ENCODE data around the gene CYREN.

The CYREN gene

DNA sequence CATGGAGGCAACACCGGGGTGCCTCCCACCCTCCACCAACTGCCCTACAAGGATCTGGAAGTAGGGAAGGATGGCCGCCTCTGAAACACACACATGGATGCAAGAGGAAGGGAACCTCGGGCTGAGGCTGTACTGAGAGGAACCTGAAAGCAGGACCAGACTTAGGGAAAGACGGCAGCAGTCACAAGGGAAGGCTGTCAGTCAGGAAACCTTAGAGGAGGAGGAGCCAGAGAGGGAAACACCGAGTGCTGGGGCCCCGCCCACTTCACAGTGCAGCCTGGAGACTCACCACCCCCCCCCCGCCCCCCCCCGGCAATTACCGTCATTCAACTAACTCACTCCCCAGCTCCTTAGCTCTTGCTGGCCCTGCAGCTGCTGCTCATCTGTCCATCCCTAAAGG, 2.5 kb downstream of the CYREN start:
- DNase-seq (ENCODE audit: extremely low read depth, low read depth): no peak
- TF ChIP-seq, protein P1, sequence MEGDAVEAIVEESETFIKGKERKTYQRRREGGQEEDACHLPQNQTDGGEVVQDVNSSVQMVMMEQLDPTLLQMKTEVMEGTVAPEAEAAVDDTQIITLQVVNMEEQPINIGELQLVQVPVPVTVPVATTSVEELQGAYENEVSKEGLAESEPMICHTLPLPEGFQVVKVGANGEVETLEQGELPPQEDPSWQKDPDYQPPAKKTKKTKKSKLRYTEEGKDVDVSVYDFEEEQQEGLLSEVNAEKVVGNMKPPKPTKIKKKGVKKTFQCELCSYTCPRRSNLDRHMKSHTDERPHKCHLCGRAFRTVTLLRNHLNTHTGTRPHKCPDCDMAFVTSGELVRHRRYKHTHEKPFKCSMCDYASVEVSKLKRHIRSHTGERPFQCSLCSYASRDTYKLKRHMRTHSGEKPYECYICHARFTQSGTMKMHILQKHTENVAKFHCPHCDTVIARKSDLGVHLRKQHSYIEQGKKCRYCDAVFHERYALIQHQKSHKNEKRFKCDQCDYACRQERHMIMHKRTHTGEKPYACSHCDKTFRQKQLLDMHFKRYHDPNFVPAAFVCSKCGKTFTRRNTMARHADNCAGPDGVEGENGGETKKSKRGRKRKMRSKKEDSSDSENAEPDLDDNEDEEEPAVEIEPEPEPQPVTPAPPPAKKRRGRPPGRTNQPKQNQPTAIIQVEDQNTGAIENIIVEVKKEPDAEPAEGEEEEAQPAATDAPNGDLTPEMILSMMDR (IDR thresholded peaks at IDR 0.05; ENCODE audit: low read depth, low read length): no peak

DNA sequence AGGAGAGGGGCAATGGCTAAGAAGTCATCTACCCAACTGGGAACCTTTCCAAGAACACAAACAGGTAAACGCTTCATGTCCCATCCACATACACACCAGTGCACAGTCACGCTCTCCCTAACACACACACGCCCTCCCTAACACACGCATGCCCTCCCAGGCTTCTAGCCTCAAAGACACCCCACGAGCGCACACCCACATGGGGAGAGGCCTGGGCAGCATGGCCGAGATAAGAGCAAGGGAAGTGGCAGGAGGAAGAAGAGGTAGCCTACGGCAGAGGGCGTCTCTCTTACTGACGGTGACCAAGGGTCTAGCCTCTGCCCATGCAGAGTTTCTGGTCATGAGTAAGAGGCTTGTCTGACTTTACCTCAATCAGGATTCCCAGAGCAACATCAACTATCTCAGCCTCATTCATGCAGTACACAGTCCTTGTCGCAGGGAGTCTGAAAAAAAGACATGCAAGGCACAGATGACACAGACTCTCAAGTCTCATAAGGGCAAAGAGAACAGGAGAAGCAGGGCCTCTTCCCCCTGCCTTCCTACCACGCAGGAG, 3.1 kb downstream of the CYREN start:
- TF ChIP-seq, protein P1 (IDR thresholded peaks at IDR 0.05; ENCODE audit: low read depth, low read length): no peak
- DNase-seq (ENCODE audit: extremely low read depth, low read depth): no peak

DNA sequence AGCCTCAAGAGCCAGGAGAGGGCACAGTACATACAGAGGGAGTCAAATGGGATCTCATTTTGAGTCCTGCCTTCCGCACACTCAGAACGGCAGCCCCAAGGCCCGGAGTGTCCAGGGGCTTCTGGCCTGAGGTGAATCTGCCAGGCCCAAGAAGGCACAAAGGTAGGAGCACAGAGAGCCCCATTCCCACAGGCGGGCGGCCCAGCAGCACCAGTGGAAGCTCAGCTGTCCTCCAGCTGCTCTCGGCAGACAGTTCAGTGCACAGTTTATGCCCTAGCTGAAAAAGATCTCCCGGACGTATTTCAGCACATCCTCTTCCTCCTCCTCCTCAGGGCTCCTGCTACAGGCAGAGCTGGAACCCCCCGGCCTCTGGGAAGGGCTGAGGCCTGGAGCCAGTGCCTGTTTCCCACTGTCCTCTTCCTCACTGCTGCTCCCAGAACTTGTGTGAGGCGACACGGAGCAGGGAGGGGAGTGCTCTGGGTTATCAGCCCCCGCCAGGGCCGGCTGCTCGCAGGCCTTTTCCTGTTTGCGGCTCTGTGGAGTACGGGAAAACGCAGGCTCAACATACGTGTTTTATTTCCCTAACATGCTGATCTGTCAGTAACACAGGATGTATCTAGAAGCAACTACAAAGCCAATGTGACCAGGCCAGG, 4.0 kb downstream of the CYREN start:
- no peak for DNase-seq (ENCODE audit: extremely low read depth, low read depth)
- TF ChIP-seq, protein P1 (IDR thresholded peaks at IDR 0.05; ENCODE audit: low read depth, low read length): no peak

DNA sequence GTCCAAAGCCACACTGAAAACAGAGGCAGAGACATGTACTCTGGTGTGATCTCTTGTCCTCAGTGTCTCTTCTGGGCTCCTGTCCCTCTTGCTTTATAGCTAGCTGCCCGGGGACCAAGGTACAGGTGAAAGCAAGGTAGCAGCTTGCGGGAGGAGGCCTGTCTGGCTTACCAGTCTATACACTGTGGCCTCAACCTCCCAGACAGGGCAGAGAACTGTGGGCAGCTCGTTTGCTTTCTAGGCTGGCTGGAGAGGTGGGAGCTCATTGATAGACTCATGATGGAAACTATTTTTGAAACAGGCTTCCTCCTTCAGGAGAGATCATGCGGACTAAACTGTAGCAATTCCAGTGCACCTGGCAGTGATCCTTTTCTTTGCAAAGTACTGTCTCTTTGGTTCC, 4.6 kb downstream of the CYREN start:
- TF ChIP-seq, protein P1 (IDR thresholded peaks at IDR 0.05; ENCODE audit: low read depth, low read length): no peak
- no peak for DNase-seq (ENCODE audit: extremely low read depth, low read depth)

DNA sequence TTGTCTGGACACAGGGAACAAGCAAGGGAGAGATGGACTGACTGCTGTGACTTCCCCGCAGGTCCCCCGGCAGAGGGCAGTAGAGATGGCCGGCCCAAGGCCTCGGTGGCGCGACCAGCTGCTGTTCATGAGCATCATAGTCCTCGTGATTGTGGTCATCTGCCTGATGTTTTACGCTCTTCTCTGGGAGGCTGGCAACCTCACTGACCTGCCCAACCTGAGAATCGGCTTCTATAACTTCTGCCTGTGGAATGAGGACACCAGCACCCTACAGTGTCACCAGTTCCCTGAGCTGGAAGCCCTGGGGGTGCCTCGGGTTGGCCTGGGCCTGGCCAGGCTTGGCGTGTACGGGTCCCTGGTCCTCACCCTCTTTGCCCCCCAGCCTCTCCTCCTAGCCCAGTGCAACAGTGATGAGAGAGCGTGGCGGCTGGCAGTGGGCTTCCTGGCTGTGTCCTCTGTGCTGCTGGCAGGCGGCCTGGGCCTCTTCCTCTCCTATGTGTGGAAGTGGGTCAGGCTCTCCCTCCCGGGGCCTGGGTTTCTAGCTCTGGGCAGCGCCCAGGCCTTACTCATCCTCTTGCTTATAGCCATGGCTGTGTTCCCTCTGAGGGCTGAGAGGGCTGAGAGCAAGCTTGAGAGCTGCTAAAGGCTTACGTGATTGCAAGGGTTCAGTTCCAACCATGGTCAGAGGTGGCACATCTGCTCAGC, 6.0 kb downstream of the CYREN start:
- TF ChIP-seq, protein P1 (IDR thresholded peaks at IDR 0.05; ENCODE audit: low read depth, low read length): no peak

DNA sequence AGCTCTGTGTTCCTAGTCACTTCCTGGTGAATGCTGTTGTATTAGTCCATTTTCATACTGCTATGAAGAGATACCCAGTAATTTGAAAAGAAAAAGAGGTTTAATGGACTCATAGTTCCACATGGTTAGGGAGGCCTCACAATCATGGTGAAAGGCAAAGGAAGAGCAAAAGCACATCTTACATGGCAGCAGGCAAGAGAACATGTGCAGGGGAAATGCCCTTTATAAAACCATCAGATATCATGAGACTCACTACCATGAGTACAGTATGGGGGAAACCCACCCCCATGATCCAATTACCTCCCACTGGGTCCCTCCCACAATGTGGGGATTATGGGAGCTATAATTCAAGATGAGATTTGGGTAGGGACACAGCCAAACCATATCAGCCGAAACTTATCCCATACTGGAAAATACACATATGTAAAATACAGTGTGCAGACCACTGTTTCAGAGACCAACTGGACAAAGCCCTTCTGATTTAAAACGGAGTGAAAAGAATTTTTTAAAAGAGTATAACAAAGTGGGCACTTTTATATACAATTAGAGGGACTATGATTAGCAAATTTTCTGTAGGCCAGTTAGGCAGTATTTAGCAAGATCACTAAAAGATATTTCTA, 8.0 kb downstream of the CYREN start:
- TF ChIP-seq, protein P1 (IDR thresholded peaks at IDR 0.05; ENCODE audit: low read depth, low read length): no peak
- no peak for DNase-seq (ENCODE audit: extremely low read depth, low read depth)

More for the DNA sequence above, 6.0 kb downstream of the CYREN start:
- no peak for DNase-seq (ENCODE audit: extremely low read depth, low read depth)

DNA sequence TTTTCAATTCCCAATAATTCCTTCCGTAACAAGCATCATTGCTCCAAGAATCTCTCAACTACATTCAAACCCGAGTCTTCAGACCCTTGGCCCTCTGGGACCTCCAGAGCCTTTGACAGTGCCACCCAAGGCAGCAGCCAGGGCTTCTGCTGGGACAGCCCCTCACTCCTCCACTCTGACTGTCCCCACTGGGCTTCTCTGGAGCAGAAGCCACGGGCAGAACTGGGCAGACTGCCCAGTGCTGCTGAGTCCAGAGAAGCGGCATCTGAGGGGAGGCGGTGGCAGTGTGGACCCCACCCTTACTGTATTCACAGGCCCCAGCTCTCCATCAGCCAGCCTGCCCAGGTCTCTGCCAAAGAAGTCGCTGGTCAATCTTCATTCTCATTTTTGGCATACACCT, 8.8 kb downstream of the CYREN start:
- TF ChIP-seq, protein P1 (IDR thresholded peaks at IDR 0.05; ENCODE audit: low read depth, low read length): no peak
- DNase-seq (ENCODE audit: extremely low read depth, low read depth): no peak
